Stimulated activated CD4-positive, alpha-beta T cell treated with anti-CD3 and anti-CD28 coated beads, Interleukin-4, amount 100 ng/mL, for 24 hours (primary cell): ENCODE results near the gene FAM76A.
"Not testable (repeated sequence)": the region's sequence is repeated elsewhere in the genome, so short reads cannot be mapped to it uniquely, and the experiment has no call there.

Experiments
- DNase-seq: peaks from one replicate; pipeline ENCODE4 v3.0.0-alpha.2; 2020

Gene FAM76A

DNA sequence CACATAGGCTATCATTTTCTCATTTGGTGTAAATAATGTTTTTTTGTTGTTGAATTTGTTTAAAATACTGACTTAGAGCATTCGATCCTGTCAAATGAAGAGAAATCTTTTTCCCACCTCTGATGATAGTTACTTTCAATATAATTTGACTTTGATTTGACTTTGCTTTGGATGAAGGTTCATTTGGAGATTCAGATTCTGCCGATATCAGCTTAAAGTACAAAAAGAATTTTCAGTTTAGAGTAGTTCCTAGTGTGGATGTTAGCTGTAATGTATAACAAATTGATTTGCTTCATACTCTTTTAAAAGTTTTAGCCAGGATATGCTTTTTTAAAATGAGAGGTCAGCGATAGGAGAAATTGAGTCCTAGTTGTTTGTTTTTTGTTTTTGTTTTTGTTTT lies 57.2 kb downstream of the FAM76A start:
- no peak for DNase-seq

DNA sequence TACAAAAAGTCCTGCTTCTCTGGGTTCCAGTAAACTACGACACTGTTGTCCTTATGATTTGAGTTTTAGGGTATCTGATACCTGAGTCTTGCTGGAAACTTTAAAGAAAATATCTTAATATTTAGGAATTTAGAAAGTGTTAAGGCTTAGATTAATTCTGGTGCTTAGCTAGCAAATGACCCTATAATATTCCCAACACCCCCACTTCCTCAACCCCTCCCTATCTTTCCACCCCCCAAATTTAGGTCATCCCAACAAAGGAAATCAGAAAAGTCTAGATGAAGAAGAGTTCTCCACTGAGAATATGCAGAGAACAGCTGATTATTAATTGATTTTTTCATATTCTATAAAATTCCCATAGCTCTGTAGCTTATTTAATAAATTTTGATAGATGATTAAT lies 58.9 kb downstream of the FAM76A start:
- no peak for DNase-seq

GRCh38 chr1:27785781-27786455 lies 60.2 kb downstream of the FAM76A start:
- no peak for DNase-seq

- no peak for DNase-seq
Observed at GRCh38 chr1:27787895-27788294, 62.1 kb downstream of the FAM76A start.

GRCh38 chr1:27789540-27790041 lies 63.8 kb downstream of the FAM76A start:
- DNase-seq = no peak

DNA sequence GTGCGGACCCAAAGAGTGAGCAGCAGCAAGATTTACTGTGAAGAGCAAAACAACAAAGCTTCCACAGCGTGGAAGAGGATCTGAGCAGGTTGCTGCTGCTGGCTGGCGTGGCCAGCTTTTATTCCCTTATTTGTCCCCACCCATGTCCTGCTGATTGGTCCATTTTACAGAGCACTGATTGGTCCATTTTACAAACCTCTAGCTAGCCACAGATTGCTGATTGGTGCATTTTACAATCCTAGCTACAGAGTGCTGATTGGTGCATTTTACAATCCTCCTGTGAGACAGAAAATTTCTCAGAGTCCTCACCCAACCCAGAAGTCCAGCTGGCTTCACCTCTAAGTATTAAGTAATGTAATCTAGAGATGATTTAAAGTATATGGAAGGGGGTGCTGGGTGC lies 64.5 kb downstream of the FAM76A start:
- DNase-seq = not testable (repeated sequence)

- no peak for DNase-seq
Observed at GRCh38 chr1:27795601-27796000, 69.8 kb downstream of the FAM76A start.

DNA sequence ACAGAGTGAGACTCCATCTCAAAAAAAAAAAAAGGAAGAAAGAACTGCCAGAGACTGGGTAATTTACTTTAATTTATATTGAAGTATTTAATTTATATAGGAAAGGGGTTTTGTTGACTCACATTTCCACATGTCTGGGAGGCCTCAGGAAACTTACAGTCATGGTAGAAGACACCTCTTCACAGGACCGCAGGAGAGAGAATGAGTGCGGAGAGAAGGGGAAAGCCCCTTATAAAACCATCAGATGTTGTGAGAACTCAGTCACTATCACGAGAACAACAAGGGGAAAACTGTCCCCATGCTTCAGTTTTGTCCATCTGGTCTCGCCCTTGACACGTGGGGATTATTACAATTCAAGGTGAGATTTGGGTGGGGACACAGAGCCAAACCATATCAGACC lies 79.0 kb downstream of the FAM76A start:
- DNase-seq = peak; percentile 27

DNA sequence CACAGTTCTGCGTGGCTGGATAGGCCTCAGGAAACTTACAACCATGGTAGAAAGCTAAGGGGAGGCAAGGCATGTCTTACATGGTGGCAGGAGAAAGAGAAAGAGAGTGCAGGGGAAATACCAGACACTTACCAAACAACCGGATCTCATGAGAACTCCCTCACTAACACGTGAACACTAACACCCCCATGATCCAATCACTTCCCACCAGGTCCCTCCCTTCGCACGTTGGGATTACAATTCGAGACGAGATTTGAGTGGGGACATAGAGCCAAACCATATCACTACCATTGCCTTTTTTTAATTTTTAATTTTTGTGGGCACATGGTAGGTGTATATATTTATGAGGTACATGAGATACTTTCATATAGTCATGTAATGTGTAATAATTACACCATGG lies 81.0 kb downstream of the FAM76A start:
- DNase-seq = no peak

DNA sequence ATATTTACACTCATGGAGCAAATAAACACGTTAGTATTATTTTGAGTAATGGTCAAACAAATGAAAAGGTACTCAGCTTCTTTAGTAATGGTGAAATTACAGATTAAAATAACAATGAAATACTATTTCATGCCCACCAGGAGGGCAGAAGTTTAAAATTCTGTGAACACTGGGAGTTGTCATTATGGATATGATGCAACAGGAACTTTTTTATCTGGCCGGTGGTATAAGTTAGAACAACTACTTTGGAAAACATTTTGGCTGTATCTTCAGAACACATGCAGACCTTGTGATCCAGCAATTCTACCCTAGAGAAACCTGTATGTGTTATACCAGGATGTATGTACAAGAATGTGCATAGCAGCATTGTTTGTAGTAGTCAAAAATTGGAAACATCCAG lies 81.6 kb downstream of the FAM76A start:
- DNase-seq = no peak

- not testable (repeated sequence) for DNase-seq
Observed at GRCh38 chr1:27808131-27808530, 82.4 kb downstream of the FAM76A start.

DNA sequence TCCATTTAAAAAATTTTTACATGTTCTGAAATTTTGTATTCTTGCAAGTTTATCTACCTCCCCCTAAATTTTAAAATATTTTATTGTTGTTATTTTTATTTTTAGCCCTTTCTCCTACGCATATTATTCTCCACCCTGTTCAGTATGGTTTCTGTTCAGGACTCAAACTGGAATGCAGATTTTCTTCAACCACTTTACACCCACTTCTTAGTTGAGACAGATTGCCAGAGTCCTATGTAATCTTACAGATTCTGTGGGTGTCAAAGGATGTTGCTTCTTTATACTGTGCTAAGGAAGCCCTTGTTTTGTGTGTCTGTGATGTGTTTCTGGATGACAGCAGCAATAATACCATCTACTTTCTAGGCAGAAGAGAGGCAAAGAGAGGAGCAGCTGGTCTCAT lies 84.1 kb downstream of the FAM76A start:
- no peak for DNase-seq

- DNase-seq = no peak
Observed at GRCh38 chr1:27811741-27812500, 86.2 kb downstream of the FAM76A start.
